Endothelial cell of umbilical vein (primary cell): Measurements from ENCODE around the gene ACAA1. TPM values are rescaled to one million over a fixed set of nuclear protein-coding genes. Genes with fewer than 3 reads are reported as not detected.

Experiments used
- BruUV-seq: library from RNA; stranded (reverse); fragments of 400-500 nt; replicated peaks from 2 replicates; lab custom pipeline; 2021; lab: Mats Ljungman, UMichigan
- CTCF ChIA-PET: fragments of 300-600, 350-600 bp; sonication (Branson Sonifier 250); formaldehyde crosslinking; loops from one replicate; lab custom pipeline; 2021; ENCODE audit warnings: antibody characterized with exemption, inconsistent platforms; lab: Charles Lee
- POLR2A ChIA-PET: fragments of 300-600, 350-600 bp; sonication (Branson Sonifier 250); formaldehyde crosslinking; loops from one replicate; lab custom pipeline; 2021; ENCODE audit warnings: antibody characterized with exemption, inconsistent platforms; lab: Charles Lee
- DNase-seq: peaks from one replicate; pipeline ENCODE4 v3.0.0-alpha.2; 2011; ENCODE audit warnings: low read depth, low spot score
- FAIRE-seq: peaks from 2 replicates; lab custom pipeline; 2011; peaks lifted over from hg19 to GRCh38; lab: Jason Lieb, UNC
- H2AFZ ChIP-seq: 2 replicates; pipeline ENCODE4 v1.6.0; 2012; ENCODE audit warnings: low read depth, low read length, control low read depth, inconsistent platforms
- H3K27ac ChIP-seq: 2 replicates; pipeline ENCODE4 v1.5.1; 2011; ENCODE audit warnings: low read depth, mild to moderate bottlenecking, control low read depth, low read length, moderate library complexity; ENCODE audit not compliant: insufficient read depth
- H3K27me3 ChIP-seq, 2 experiments: 2 replicates each; pipeline versions ENCODE4 v1.6.0 to v1.6.1; 2011; ENCODE audit warnings: low read length in 2 of 2, mixed read lengths in 1 of 2; ENCODE audit not compliant: control insufficient read depth in 2 of 2, insufficient read depth in 2 of 2
- H3K36me3 ChIP-seq, 2 experiments: 2 replicates in 1 of 2; 3 replicates in 1 of 2; pipeline ENCODE4 v1.5.1; 2011; ENCODE audit warnings: low read length in 2 of 2, mild to moderate bottlenecking in 1 of 2, moderate library complexity in 1 of 2; ENCODE audit not compliant: control insufficient read depth in 2 of 2, insufficient read depth in 2 of 2; ENCODE audit errors: extremely low read depth in 1 of 2
- H3K4me1 ChIP-seq: 3 replicates; pipeline ENCODE4 v1.5.1; 2011; ENCODE audit warnings: mild to moderate bottlenecking, low read length; ENCODE audit not compliant: control insufficient read depth, insufficient read depth; ENCODE audit errors: extremely low read depth
- H3K4me2 ChIP-seq: 2 replicates; pipeline ENCODE4 v1.6.1; 2011; ENCODE audit warnings: low read length, control low read depth, mixed read lengths; ENCODE audit not compliant: insufficient read depth
- H3K4me3 ChIP-seq, 3 experiments: fragments of 200-600 bp in 1 of 3; sonication (generic), shearing (Covaris generic) in 1 of 3; replicated peaks in 1 of 3; 2 replicates each; pipeline ENCODE4 v1.5.1; 2011 to 2016; ENCODE audit warnings: control low read depth in 3 of 3, low read length in 3 of 3, mild to moderate bottlenecking in 2 of 3, inconsistent platforms in 1 of 3, low read depth in 1 of 3, moderate library complexity in 1 of 3; ENCODE audit not compliant: insufficient read depth in 1 of 3
- H3K79me2 ChIP-seq: 2 replicates; pipeline ENCODE4 v1.6.0; 2012; ENCODE audit warnings: low read length, inconsistent platforms; ENCODE audit not compliant: control insufficient read depth, insufficient read depth
- H3K9ac ChIP-seq: replicated peaks from 2 replicates; pipeline ENCODE3; 2011; ENCODE audit warnings: low read length, control low read depth; ENCODE audit not compliant: insufficient read depth; ENCODE audit errors: extremely low read depth
- H3K9me1 ChIP-seq: replicated peaks from 3 replicates; pipeline ENCODE4 v1.6.0; 2011; ENCODE audit warnings: mild to moderate bottlenecking, low read length; ENCODE audit not compliant: control insufficient read depth, insufficient read depth; ENCODE audit errors: extremely low read depth
- H3K9me3 ChIP-seq: replicated peaks from 2 replicates; pipeline ENCODE4 v1.5.1; 2012; ENCODE audit warnings: low read length, inconsistent platforms; ENCODE audit not compliant: control insufficient read depth, insufficient read depth
- H4K20me1 ChIP-seq: replicated peaks from 2 replicates; pipeline ENCODE3; 2011; ENCODE audit warnings: mild to moderate bottlenecking, low read length; ENCODE audit not compliant: control insufficient read depth, insufficient read depth; ENCODE audit errors: extremely low read depth
- EZH2 ChIP-seq: IDR thresholded peaks from 2 replicates; pipeline ENCODE4 v1.6.1; 2012; ENCODE audit warnings: borderline replicate concordance, low read depth, mild to moderate bottlenecking, moderate library complexity, low read length, inconsistent platforms; ENCODE audit not compliant: severe bottlenecking
- FOS ChIP-seq: IDR thresholded peaks from 2 replicates; pipeline ENCODE4 v1.6.1; 2011; ENCODE audit warnings: mild to moderate bottlenecking, low read length, moderate library complexity, borderline replicate concordance; ENCODE audit not compliant: insufficient read depth
- GATA2 ChIP-seq: IDR thresholded peaks from 2 replicates; pipeline ENCODE4 v1.7.0; 2011; ENCODE audit warnings: low read depth, mild to moderate bottlenecking, moderate library complexity, mixed read lengths, low read length; ENCODE audit not compliant: insufficient read length, insufficient read depth
- MAX ChIP-seq: IDR thresholded peaks from 2 replicates; pipeline ENCODE4 v1.6.1; 2011; ENCODE audit not compliant: insufficient read depth, insufficient read length
- MYC ChIP-seq: IDR thresholded peaks from one replicate; pipeline ENCODE4 v1.6.1; 2011; ENCODE audit warnings: mild to moderate bottlenecking, low read depth, low read length
- POLR2A ChIP-seq: IDR thresholded peaks from 2 replicates; pipeline ENCODE4 v1.6.1; 2012; ENCODE audit warnings: low read depth, mild to moderate bottlenecking, control low read depth, low read length
- POLR2AphosphoS5 ChIP-seq: IDR thresholded peaks from 2 replicates; pipeline ENCODE4 v1.6.1; 2012; ENCODE audit warnings: low read depth, mild to moderate bottlenecking, control low read depth, low read length, moderate library complexity; ENCODE audit not compliant: insufficient read depth
- dilution Hi-C: fragments of 300-500 bp; cut with MboI; formaldehyde crosslinking; loops from one replicate; pipeline ENCODE4 v1.15.0; 2019; ENCODE audit warnings: low sequenced_read_pairs; ENCODE audit not compliant: extremely low pct_ligation_motif_present
- intact Hi-C: fragments of 100-400 bp; cut with micrococcal nuclease; formaldehyde crosslinking; loops from one replicate; pipeline ENCODE4 v1.10.0; 2022
- polyA plus RNA-seq, 4 experiments: library from polyadenylated mRNA; depleted of rRNA in 3 of 4; stranded (reverse) in 3 of 4; unstranded in 1 of 4; fragments of >200 nt; gene quantifications; 2 replicates each; pipeline versions ENCODE4 v1.2.1 to v1.2.3, GENCODE V29; 2011 to 2012; ENCODE audit warnings: missing spikeins in 1 of 4
- total RNA-seq: library from RNA; stranded (reverse); gene quantifications from 2 replicates; pipeline ENCODE4 v1.2.3, GENCODE V29; 2021

ACAA1 gene
- total and polyA plus RNA-seq, 2 donors (not counting 3 experiments of a cell fraction or from before 2014, with no cell fraction given) = 52.1 to 53.8 TPM

- Histone ChIP-seq H3K36me3 (peaks cover 0 to 2% of the 10 kb centered on the region in 2 experiments), H4K20me1 (no peaks in the 10 kb centered on the region), H3K9ac (no peak overlapping the region), H3K27ac (no peak overlapping the region), H2AFZ (no peak overlapping the region), H3K4me1 (no peaks in the 10 kb centered on the region), H3K4me2 (no peak overlapping the region), H3K79me2 (no peaks in the 10 kb centered on the region), H3K4me3 (no peak overlapping the region), H3K9me3 (no peaks in the 10 kb centered on the region), H3K27me3 (no peaks in the 10 kb centered on the region), H3K9me1 (no peaks in the 10 kb centered on the region)
- BruUV-seq = no TSS peak
- TF ChIP-seq EZH2 = no peak
- no peak for TF ChIP-seq POLR2AphosphoS5
- TF ChIP-seq POLR2A = no peak
- TF ChIP-seq FOS = no peak
- no peak for TF ChIP-seq MYC
- no peak for TF ChIP-seq MAX
- no peak for TF ChIP-seq GATA2
- CTCF ChIA-PET = interaction anchor here (0.8 to 4.8 kb wide), 9 partner anchors 9 to 364 kb away, joined by 3 to 52 read pairs (median 6); no protein-coding TSS in a partner anchor
- FAIRE-seq = no peak
- DNase-seq = no peak
- dilution Hi-C loops (no loop called here), intact Hi-C loops (loop anchor here (5.0 kb wide), 1 partner anchor 181 kb away; no protein-coding TSS in a partner anchor)
- POLR2A ChIA-PET = interaction anchor here (0.7 kb wide), 1 partner anchor 63 kb away, joined by 3 read pairs; no protein-coding TSS in a partner anchor
These were observed 20.3 kb downstream of the ACAA1 start for GRCh38 chr3:38116471-38117162.
